T-cell (primary cell): ENCODE results near the gene NELL1. TPM values are rescaled to one million over a fixed set of nuclear protein-coding genes. Genes with fewer than 3 reads are reported as not detected.

Source experiments
- ATAC-seq, 4 experiments: fragments of 200-7000 bp in 3 of 4; fragments of 150-1000 bp in 1 of 4; cut with Tn5 transposase; replicated peaks in 1 of 4; 1 replicate in 3 of 4; 2 replicates in 1 of 4; pipeline ENCODE4 v1.10.0; 2021; ENCODE audit warnings: moderate library complexity in 3 of 4, mild to moderate bottlenecking in 2 of 4, moderate number of reproducible peaks in 1 of 4
- CTCF ChIA-PET, 2 donors: fragments of 300-600 bp; sonication (Branson Sonifier 250); formaldehyde crosslinking; loops; one replicate each; lab custom pipeline; 2022; ENCODE audit warnings: antibody characterized with exemption in 2 of 2; lab: Charles Lee
- POLR2A ChIA-PET, 2 donors: fragments of 300-600 bp; sonication (Branson Sonifier 250); formaldehyde crosslinking; loops; one replicate each; lab custom pipeline; 2022; ENCODE audit warnings: antibody characterized with exemption in 2 of 2; lab: Charles Lee
- DNase-seq, 35 experiments: peaks; one replicate each; pipeline versions ENCODE4 v3.0.0 to v3.0.0-alpha.2; 2013 to 2023
- H3K27ac ChIP-seq: one replicate; pipeline ENCODE4 v1.5.1; 2013; ENCODE audit warnings: low read length
- H3K27me3 ChIP-seq, 2 experiments: replicated peaks in 1 of 2; 1 replicate in 1 of 2; 2 replicates in 1 of 2; pipeline versions ENCODE4 v1.6.1 to v1.7.0; 2013; ENCODE audit warnings: low read length in 1 of 2, mixed read lengths in 1 of 2; ENCODE audit not compliant: control insufficient read depth in 2 of 2, insufficient read depth in 2 of 2; ENCODE audit errors: extremely low read depth in 1 of 2
- H3K36me3 ChIP-seq, 2 donors: 1 replicate in 1 of 2; 2 replicates in 1 of 2; pipeline versions ENCODE4 v1.6.1 to v1.7.0; 2013; ENCODE audit warnings: low read length in 1 of 2; ENCODE audit not compliant: control insufficient read depth in 2 of 2, insufficient read depth in 1 of 2; ENCODE audit errors: extremely low read depth in 1 of 2
- H3K4me1 ChIP-seq, 2 experiments: 1 replicate in 1 of 2; 2 replicates in 1 of 2; pipeline versions ENCODE4 v1.6.1 to v1.7.0; 2013; ENCODE audit warnings: low read length in 2 of 2, mixed read lengths in 1 of 2; ENCODE audit not compliant: insufficient read depth in 2 of 2, control insufficient read depth in 1 of 2; ENCODE audit errors: extremely low read depth in 1 of 2
- H3K4me3 ChIP-seq, 2 donors: 1 replicate in 1 of 2; 2 replicates in 1 of 2; pipeline versions ENCODE4 v1.5.1 to v1.7.0; 2013; ENCODE audit warnings: mild to moderate bottlenecking in 2 of 2, low read length in 1 of 2, moderate library complexity in 1 of 2; ENCODE audit not compliant: control insufficient read depth in 1 of 2; ENCODE audit errors: extremely low read depth in 1 of 2
- H3K9me3 ChIP-seq: 2 replicates; pipeline ENCODE4 v1.7.0; 2013
- H3K27ac Mint-ChIP-seq, 2 donors: one replicate each; pipeline ENCODE4 v1.8.0; 2020 to 2021; ENCODE audit warnings: mild to moderate bottlenecking in 2 of 2, mixed read lengths in 2 of 2
- H3K27me3 Mint-ChIP-seq, 2 donors: one replicate each; pipeline ENCODE4 v1.8.0; 2021 to 2022; ENCODE audit warnings: mixed read lengths in 2 of 2
- H3K36me3 Mint-ChIP-seq: one replicate; pipeline ENCODE4 v1.8.0; 2021; ENCODE audit warnings: mixed read lengths
- H3K4me1 Mint-ChIP-seq, 3 donors: one replicate each; pipeline ENCODE4 v1.8.0; 2020 to 2022; ENCODE audit warnings: mixed read lengths in 3 of 3, mild to moderate bottlenecking in 1 of 3
- H3K4me3 Mint-ChIP-seq, 3 donors: one replicate each; pipeline ENCODE4 v1.8.0; 2020 to 2022; ENCODE audit warnings: mild to moderate bottlenecking in 3 of 3, mixed read lengths in 3 of 3, moderate library complexity in 3 of 3
- H3K9me3 Mint-ChIP-seq, 3 donors: one replicate each; pipeline ENCODE4 v1.8.0; 2020 to 2022; ENCODE audit warnings: mixed read lengths in 3 of 3
- WGBS: methylation state at CpG from one replicate; pipeline ENCODE4 v1.1.5; 2013; ENCODE audit warnings: missing lambda C conversion rate; ENCODE audit not compliant: insufficient coverage; 5-methylcytosine and 5-hydroxymethylcytosine counted together
- total RNA-seq, 35 experiments: library from RNA in 6 of 35; stranded (reverse) in 6 of 35; fragments of 120-200 nt in 1 of 35; gene quantifications; one replicate each; pipeline versions ENCODE4 v1.2.1 to v1.2.4 and lab custom pipeline; 2013 to 2026

NELL1 gene
- total RNA-seq, 5 donors from 2014 or later (not counting 1 experiment from before 2014, with no cell fraction given), result not detected

GRCh38 chr11:21410513-21410912 is 741.1 kb downstream of the NELL1 start:
- WGBS, result 67% methylated on average over 1 of the region's 5 CpGs
- no peaks in the 10 kb centered on the region for H3K4me1 ChIP-seq
- H3K9me3 ChIP-seq, result no peaks in the 10 kb centered on the region
- Mint-ChIP-seq H3K9me3 (peaks cover 6 to 18% (median 18%) of the 10 kb centered on the region in 3 donors), H3K27me3 (no peaks in the 10 kb centered on the region), H3K36me3 (no peaks in the 10 kb centered on the region), H3K4me3 (no peak overlapping the region), H3K27ac (no peak overlapping the region), H3K4me1 (no peaks in the 10 kb centered on the region)
- H3K27ac ChIP-seq, result no peak overlapping the region
- H3K27me3 ChIP-seq, result no peaks in the 10 kb centered on the region
- H3K36me3 ChIP-seq, result no peaks in the 10 kb centered on the region
- POLR2A ChIA-PET, result no interaction called here
- H3K4me3 ChIP-seq, result no peak overlapping the region
- no peak for DNase-seq
- ATAC-seq, result no peak
- CTCF ChIA-PET, result no interaction called here

- Histone ChIP-seq H3K27me3 (no peaks in the 10 kb centered on the region), H3K36me3 (no peaks in the 10 kb centered on the region), H3K27ac (no peak overlapping the region), H3K4me3 (no peak overlapping the region), H3K4me1 (no peaks in the 10 kb centered on the region), H3K9me3 (no peaks in the 10 kb centered on the region)
- ChIA-PET CTCF (no interaction called here), POLR2A (no interaction called here)
- Mint-ChIP-seq H3K27ac (no peak overlapping the region), H3K4me3 (no peak overlapping the region), H3K4me1 (no peaks in the 10 kb centered on the region), H3K36me3 (no peaks in the 10 kb centered on the region), H3K27me3 (no peaks in the 10 kb centered on the region), H3K9me3 (peaks cover 6 to 18% (median 18%) of the 10 kb centered on the region in 3 donors)
- no peak for ATAC-seq
- no peak for DNase-seq
- WGBS, result no CpG with 5 or more reads among the region's 1 CpG
Measured at GRCh38 chr11:21411104-21411503, 741.7 kb downstream of the NELL1 start.

- WGBS, result 40% methylated on average over 1 of the region's 1 CpG
- CTCF ChIA-PET, result no interaction called here
- H3K9me3 ChIP-seq, result no peaks in the 10 kb centered on the region
- H3K27me3 Mint-ChIP-seq, result no peaks in the 10 kb centered on the region
- no peak overlapping the region for H3K4me3 Mint-ChIP-seq
- H3K4me3 ChIP-seq, result no peak overlapping the region
- POLR2A ChIA-PET, result no interaction called here
- no peaks in the 10 kb centered on the region for H3K36me3 Mint-ChIP-seq
- no peaks in the 10 kb centered on the region for H3K36me3 ChIP-seq
- no peak overlapping the region for H3K27ac ChIP-seq
- H3K4me1 Mint-ChIP-seq, result no peaks in the 10 kb centered on the region
- no peaks in the 10 kb centered on the region for H3K4me1 ChIP-seq
- ATAC-seq, result no peak
- DNase-seq, result no peak
- H3K9me3 Mint-ChIP-seq, result peaks cover 6 to 18% (median 18%) of the 10 kb centered on the region in 3 donors
- H3K27me3 ChIP-seq, result no peaks in the 10 kb centered on the region
- H3K27ac Mint-ChIP-seq, result no peak overlapping the region
Measured at GRCh38 chr11:21411597-21411996, 742.2 kb downstream of the NELL1 start.

- ATAC-seq (no peak), DNase-seq (no peak)
- WGBS, result 28% methylated on average over 2 of the region's 5 CpGs
- Mint-ChIP-seq H3K27ac (no peak overlapping the region), H3K9me3 (peaks cover 6 to 18% (median 18%) of the 10 kb centered on the region in 3 donors), H3K4me1 (no peaks in the 10 kb centered on the region), H3K36me3 (no peaks in the 10 kb centered on the region), H3K4me3 (no peak overlapping the region), H3K27me3 (no peaks in the 10 kb centered on the region)
- ChIA-PET POLR2A (no interaction called here), CTCF (no interaction called here)
- H3K36me3 ChIP-seq, result no peaks in the 10 kb centered on the region
- no peak overlapping the region for H3K27ac ChIP-seq
- no peaks in the 10 kb centered on the region for H3K27me3 ChIP-seq
- no peak overlapping the region for H3K4me3 ChIP-seq
- no peaks in the 10 kb centered on the region for H3K9me3 ChIP-seq
- H3K4me1 ChIP-seq, result no peaks in the 10 kb centered on the region
Measured at GRCh38 chr11:21412652-21413383, 743.4 kb downstream of the NELL1 start.

GRCh38 chr11:21414953-21415352 is 745.6 kb downstream of the NELL1 start:
- CTCF ChIA-PET, result no interaction called here

GRCh38 chr11:21415606-21416005 is 746.2 kb downstream of the NELL1 start:
- Mint-ChIP-seq H3K36me3 (no peaks in the 10 kb centered on the region), H3K27me3 (no peaks in the 10 kb centered on the region), H3K9me3 (peaks cover 9 to 25% (median 20%) of the 10 kb centered on the region in 3 donors), H3K4me1 (no peaks in the 10 kb centered on the region), H3K4me3 (no peak overlapping the region), H3K27ac (no peak overlapping the region)
- H3K9me3 ChIP-seq, result no peaks in the 10 kb centered on the region
- DNase-seq (no peak), ATAC-seq (no peak)
- H3K27ac ChIP-seq, result no peak overlapping the region
- H3K4me1 ChIP-seq, result no peaks in the 10 kb centered on the region
- no peak overlapping the region for H3K4me3 ChIP-seq
- H3K36me3 ChIP-seq, result no peaks in the 10 kb centered on the region
- ChIA-PET CTCF (no interaction called here), POLR2A (no interaction called here)
- WGBS, result no CpG with 5 or more reads among the region's 2 CpGs
- H3K27me3 ChIP-seq, result no peaks in the 10 kb centered on the region

More at GRCh38 chr11:21414953-21415352, 745.6 kb downstream of the NELL1 start:
- POLR2A ChIA-PET, result no interaction called here
- H3K27ac ChIP-seq, result no peak overlapping the region
- WGBS, result 0% methylated on average over 1 of the region's 2 CpGs
- H3K36me3 ChIP-seq, result no peaks in the 10 kb centered on the region
- Mint-ChIP-seq H3K27me3 (no peaks in the 10 kb centered on the region), H3K4me3 (no peak overlapping the region), H3K36me3 (no peaks in the 10 kb centered on the region), H3K27ac (no peak overlapping the region), H3K4me1 (no peaks in the 10 kb centered on the region), H3K9me3 (peaks cover 9 to 21% (median 19%) of the 10 kb centered on the region in 3 donors)
- no peaks in the 10 kb centered on the region for H3K27me3 ChIP-seq
- ATAC-seq (no peak), DNase-seq (no peak)
- no peaks in the 10 kb centered on the region for H3K9me3 ChIP-seq
- H3K4me1 ChIP-seq, result no peaks in the 10 kb centered on the region
- no peak overlapping the region for H3K4me3 ChIP-seq
